ENCODE data around the gene PYGB. TPM values are rescaled to one million over a fixed set of nuclear protein-coding genes. Genes with fewer than 3 reads are reported as not detected.
"Not testable (repeated sequence)": the region's sequence is repeated elsewhere in the genome, so short reads cannot be mapped to it uniquely, and the experiment has no call there.

Gene PYGB
- total RNA-seq, 4 donors from 2014 or later: 63.7 to 94.6 (median 82.4) TPM

DNA sequence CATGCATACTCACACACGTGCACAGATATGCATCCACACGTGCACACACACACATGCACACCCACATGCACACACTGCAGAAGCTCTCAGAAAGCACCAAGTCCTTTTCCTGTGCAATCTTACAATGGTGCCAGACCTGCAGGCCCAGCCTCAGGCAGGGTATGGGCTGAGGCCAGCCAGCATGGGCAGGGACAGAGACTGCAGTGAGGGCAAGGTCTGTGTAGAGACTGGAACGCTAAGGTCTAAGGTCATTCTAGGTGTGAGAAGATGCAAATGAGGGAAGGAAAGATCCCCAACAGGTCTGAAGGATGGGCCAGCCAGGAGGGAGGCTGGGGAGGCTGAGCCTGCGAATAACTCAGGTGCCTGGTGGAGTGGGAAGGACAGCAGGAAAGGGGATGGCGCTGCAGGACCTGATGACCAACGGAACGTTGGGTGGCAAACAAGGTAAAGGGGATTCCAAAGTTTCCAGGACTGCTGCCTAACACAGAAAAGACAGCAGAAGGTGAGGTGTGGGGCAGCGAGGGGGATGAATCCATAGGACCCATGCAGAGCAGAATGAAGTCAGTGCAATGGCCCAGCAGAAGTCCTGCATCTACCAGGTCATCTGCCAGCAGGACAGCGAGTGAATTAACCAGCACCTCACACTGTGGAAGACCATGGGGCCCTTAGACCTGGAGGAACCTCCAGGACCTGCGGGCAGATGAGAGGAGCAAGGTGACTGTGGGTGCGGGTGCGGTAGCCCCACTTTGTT, 75.8 kb downstream of the PYGB start:
- DNase-seq (ENCODE audit: low spot score) (no peak), ATAC-seq (ENCODE audit: low FRiP score) (no peak)
- TF ChIP-seq CTCF (IDR thresholded peaks at IDR 0.05): no peak

- no peak for TF ChIP-seq CTCF (IDR thresholded peaks at IDR 0.05)
- no peak for DNase-seq (ENCODE audit: low spot score)
- ATAC-seq (ENCODE audit: low FRiP score): no peak
Measured at GRCh38 chr20:25324412-25324811, 76.5 kb downstream of the PYGB start.

GRCh38 chr20:25325073-25325472, 77.2 kb downstream of the PYGB start:
- no peak for ATAC-seq (ENCODE audit: low FRiP score)
- TF ChIP-seq CTCF (IDR thresholded peaks at IDR 0.05): no peak

GRCh38 chr20:25325997-25326396, 78.1 kb downstream of the PYGB start:
- ATAC-seq (ENCODE audit: low FRiP score) (no peak), DNase-seq (ENCODE audit: low spot score) (no peak)
- TF ChIP-seq CTCF (IDR thresholded peaks at IDR 0.05): no peak

More at GRCh38 chr20:25325073-25325472, 77.2 kb downstream of the PYGB start:
- DNase-seq (ENCODE audit: low spot score): no peak

- no peak for ATAC-seq (ENCODE audit: low FRiP score)
- no peak for TF ChIP-seq CTCF (IDR thresholded peaks at IDR 0.05)
Measured at GRCh38 chr20:25327521-25328235, 79.8 kb downstream of the PYGB start.

GRCh38 chr20:25328954-25329498, 81.1 kb downstream of the PYGB start:
- TF ChIP-seq CTCF (IDR thresholded peaks at IDR 0.05): no peak
- DNase-seq (ENCODE audit: low spot score) (no peak), ATAC-seq (ENCODE audit: low FRiP score) (no peak)

More at GRCh38 chr20:25327521-25328235, 79.8 kb downstream of the PYGB start:
- no peak for DNase-seq (ENCODE audit: low spot score)

GRCh38 chr20:25334972-25335371, 87.1 kb downstream of the PYGB start:
- ATAC-seq (ENCODE audit: low FRiP score); DNase-seq (ENCODE audit: low spot score): not testable (repeated sequence)
